ENCODE results near the gene HESX1. TPM values are rescaled to one million over a fixed set of nuclear protein-coding genes. Genes with fewer than 3 reads are reported as not detected.
A peak's percentile ranks its signal among the peaks of the same experiment; 100 is the strongest.

HESX1 gene
- total RNA-seq, 1 donor from 2014 or later, result 2.0 TPM

- Mint-ChIP-seq H3K27ac (ENCODE audit: unreplicated experiment) (no peak overlapping the region), H3K27me3 (ENCODE audit: unreplicated experiment) (no peaks in the 10 kb centered on the region)
- TF ChIP-seq CTCF (IDR thresholded peaks at IDR 0.05), result no peak
Measured at GRCh38 chr3:57206423-57206822, 6.6 kb upstream of the HESX1 start.

GRCh38 chr3:57194641-57195040 lies 5.1 kb downstream of the HESX1 start:
- no peak for DNase-seq (ENCODE audit: extremely low spot score, unreplicated experiment)
- Mint-ChIP-seq H3K4me3 (ENCODE audit: unreplicated experiment) (no peak overlapping the region), H3K36me3 (ENCODE audit: unreplicated experiment) (no peaks in the 10 kb centered on the region), H3K9me3 (ENCODE audit: unreplicated experiment) (no peaks in the 10 kb centered on the region), H3K4me1 (ENCODE audit: unreplicated experiment) (peaks cover 5% of the 10 kb centered on the region), H3K27me3 (ENCODE audit: unreplicated experiment) (peaks cover 15% of the 10 kb centered on the region), H3K27ac (ENCODE audit: unreplicated experiment) (no peak overlapping the region)
- TF ChIP-seq CTCF (IDR thresholded peaks at IDR 0.05), result no peak

More at GRCh38 chr3:57206423-57206822, 6.6 kb upstream of the HESX1 start:
- Mint-ChIP-seq H3K9me3 (ENCODE audit: unreplicated experiment) (no peaks in the 10 kb centered on the region), H3K4me1 (ENCODE audit: unreplicated experiment) (no peaks in the 10 kb centered on the region), H3K4me3 (ENCODE audit: unreplicated experiment) (no peak overlapping the region), H3K36me3 (ENCODE audit: unreplicated experiment) (no peaks in the 10 kb centered on the region)
- no peak for DNase-seq (ENCODE audit: extremely low spot score, unreplicated experiment)

- Mint-ChIP-seq H3K27me3 (ENCODE audit: unreplicated experiment) (peaks cover 17% of the 10 kb centered on the region), H3K4me3 (ENCODE audit: unreplicated experiment) (no peak overlapping the region), H3K4me1 (ENCODE audit: unreplicated experiment) (peaks cover 4% of the 10 kb centered on the region), H3K27ac (ENCODE audit: unreplicated experiment) (no peak overlapping the region), H3K9me3 (ENCODE audit: unreplicated experiment) (no peaks in the 10 kb centered on the region), H3K36me3 (ENCODE audit: unreplicated experiment) (no peaks in the 10 kb centered on the region)
- no peak for TF ChIP-seq CTCF (IDR thresholded peaks at IDR 0.05)
- no peak for DNase-seq (ENCODE audit: extremely low spot score, unreplicated experiment)
Measured at GRCh38 chr3:57192028-57192427, 7.8 kb downstream of the HESX1 start.

- no peak for DNase-seq (ENCODE audit: extremely low spot score, unreplicated experiment)
- TF ChIP-seq CTCF (IDR thresholded peaks at IDR 0.05), result no peak
- Mint-ChIP-seq H3K27ac (ENCODE audit: unreplicated experiment) (no peak overlapping the region), H3K27me3 (ENCODE audit: unreplicated experiment) (peaks cover 13% of the 10 kb centered on the region), H3K4me3 (ENCODE audit: unreplicated experiment) (no peak overlapping the region), H3K4me1 (ENCODE audit: unreplicated experiment) (peaks cover 4% of the 10 kb centered on the region), H3K36me3 (ENCODE audit: unreplicated experiment) (no peaks in the 10 kb centered on the region), H3K9me3 (ENCODE audit: unreplicated experiment) (no peaks in the 10 kb centered on the region)
Measured at GRCh38 chr3:57184526-57184925, 15.3 kb downstream of the HESX1 start.

- DNase-seq (ENCODE audit: extremely low spot score, unreplicated experiment), result no peak
- TF ChIP-seq CTCF (IDR thresholded peaks at IDR 0.05), result peak; percentile 51
- Mint-ChIP-seq H3K4me3 (ENCODE audit: unreplicated experiment) (no peak overlapping the region), H3K9me3 (ENCODE audit: unreplicated experiment) (no peaks in the 10 kb centered on the region), H3K27me3 (ENCODE audit: unreplicated experiment) (peaks cover 29% of the 10 kb centered on the region), H3K36me3 (ENCODE audit: unreplicated experiment) (no peaks in the 10 kb centered on the region), H3K27ac (ENCODE audit: unreplicated experiment) (no peak overlapping the region), H3K4me1 (ENCODE audit: unreplicated experiment) (peaks cover 3% of the 10 kb centered on the region)
Measured at GRCh38 chr3:57179580-57180410, 20.0 kb downstream of the HESX1 start.

Measured in osteocyte (in vitro differentiated cells).